Stimulated activated CD4-positive, alpha-beta T cell treated with anti-CD3 and anti-CD28 coated beads, Interleukin-1b, Interleukin-23, amount 100 ng/mL, for 4 hours (primary cell): ENCODE measurements around the gene PLXNA1.

Experiments used
- DNase-seq, 2 donors: peaks; one replicate each; pipeline ENCODE4 v3.0.0-alpha.2; 2020; ENCODE audit warnings: low read depth in 2 of 2

The PLXNA1 gene

DNA sequence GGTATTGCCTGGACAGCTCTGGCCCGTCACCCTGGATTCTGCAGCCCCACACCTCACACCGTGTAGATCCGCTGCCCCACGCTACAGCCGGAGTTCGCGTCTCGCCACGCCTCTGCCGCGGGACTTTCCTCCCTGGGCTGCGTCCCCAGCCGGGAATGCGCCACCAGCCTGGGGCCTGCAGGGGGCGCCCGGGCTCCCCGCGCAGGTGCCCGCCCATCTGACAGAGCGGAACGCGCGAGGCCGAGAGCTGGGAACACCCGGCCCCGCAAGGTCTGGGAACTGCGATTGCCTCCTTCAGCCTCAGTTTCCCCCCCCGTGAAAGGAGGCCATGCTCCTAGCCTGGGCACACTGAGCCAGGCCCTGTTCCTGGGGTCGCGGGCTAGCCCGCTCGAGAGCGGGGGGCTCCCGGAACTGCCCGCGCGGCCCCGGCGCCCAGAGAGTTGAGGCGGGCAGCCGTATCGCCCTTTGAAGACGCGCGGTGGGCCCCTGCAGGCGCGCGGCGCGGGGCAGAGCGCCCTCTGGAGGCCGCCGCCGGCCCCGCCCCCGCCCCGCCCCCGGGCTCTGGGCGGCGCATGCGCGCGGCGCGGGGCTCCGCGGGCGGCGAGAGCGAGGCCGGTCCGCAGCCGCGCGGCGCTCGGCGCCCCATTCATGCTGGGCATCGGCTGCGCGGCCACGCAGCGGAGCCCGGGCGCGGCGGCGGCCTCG is at the start of gene PLXNA1:
TSS of gene PLXNA1 (plus strand) at position 645 of the 705 bp plus-strand sequence. CDS start 5,479 bp downstream, outside the sequence.
- DNase-seq, result peak; percentile 81

DNA sequence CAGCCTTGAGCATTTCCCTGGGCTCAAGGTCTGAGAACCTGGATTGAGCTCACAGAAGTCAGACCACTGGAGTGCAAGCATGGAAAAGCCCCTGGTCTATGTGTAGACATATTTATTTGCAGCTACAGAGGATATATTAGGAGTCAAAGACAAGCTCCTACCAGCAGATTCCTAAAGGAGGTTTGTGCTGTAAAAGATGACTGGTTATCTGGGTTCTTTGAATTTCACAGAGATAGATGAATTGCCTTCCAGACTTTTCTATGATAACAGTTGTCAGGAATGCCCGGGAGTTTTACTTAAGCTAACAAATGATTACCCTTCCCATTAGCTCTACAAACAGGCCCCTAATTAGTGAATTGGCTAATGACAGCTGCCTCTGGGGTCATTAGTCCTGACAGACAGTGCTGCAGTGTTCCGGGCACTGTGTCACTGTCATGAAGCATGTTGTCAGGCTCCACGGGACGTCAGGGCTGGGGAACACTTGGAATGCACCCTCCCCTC is 48.8 kb upstream of the PLXNA1 start:
- no peak for DNase-seq

DNA sequence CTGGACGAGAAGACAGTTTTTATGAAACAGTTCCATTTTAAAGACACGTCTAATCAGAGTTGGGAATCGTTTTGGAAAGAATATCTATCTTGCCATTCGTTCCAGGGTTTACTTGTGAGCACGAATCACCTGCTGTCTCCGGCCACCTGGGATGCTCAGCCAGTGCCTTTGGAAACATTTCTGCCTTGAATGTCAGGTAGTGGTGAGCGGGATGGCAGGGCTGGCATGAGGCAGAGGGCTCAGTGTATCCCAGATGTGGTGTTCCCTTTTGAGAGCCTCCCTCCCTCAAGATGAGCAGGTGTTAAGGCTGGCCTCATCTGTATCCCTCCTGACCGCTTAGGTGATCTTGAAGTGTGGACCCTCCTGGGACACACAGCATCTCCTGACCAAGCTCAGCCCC is 47.9 kb upstream of the PLXNA1 start:
- DNase-seq, result no peak

DNA sequence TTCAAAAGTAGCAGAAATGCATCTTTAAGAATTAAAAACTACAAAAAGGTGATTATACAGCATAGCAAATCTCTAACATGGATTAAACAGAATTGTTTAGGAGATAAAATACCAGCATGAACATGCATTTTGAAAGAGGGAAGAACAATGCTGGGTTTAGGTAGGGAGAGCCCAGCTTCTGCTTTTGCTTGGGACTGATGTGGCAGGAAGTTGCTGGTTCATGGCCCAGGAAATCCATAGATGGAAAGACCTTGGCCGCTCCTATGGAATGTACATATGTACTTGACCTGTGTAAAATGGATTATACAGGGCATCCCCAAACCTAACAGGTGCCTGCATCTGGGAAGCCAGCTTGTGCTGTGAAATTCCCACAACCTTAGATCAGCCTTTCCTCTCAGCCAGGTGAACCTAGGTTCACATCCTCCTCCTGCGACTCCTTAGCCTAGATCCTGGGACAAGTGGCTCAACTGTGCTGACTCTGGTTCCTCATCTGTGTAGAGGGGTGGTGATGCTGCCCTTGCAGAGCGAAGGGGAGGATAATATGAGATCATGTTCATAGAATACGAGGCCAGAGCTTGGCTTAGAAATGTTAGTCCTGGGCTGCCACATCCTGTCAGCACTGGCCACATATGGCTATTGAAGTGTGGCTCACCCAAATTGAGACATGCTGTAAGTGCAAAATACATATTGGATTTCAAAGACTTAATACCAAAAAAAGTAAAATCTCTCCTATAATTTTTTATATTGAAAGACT is 47.0 kb upstream of the PLXNA1 start:
- DNase-seq, result no peak

DNA sequence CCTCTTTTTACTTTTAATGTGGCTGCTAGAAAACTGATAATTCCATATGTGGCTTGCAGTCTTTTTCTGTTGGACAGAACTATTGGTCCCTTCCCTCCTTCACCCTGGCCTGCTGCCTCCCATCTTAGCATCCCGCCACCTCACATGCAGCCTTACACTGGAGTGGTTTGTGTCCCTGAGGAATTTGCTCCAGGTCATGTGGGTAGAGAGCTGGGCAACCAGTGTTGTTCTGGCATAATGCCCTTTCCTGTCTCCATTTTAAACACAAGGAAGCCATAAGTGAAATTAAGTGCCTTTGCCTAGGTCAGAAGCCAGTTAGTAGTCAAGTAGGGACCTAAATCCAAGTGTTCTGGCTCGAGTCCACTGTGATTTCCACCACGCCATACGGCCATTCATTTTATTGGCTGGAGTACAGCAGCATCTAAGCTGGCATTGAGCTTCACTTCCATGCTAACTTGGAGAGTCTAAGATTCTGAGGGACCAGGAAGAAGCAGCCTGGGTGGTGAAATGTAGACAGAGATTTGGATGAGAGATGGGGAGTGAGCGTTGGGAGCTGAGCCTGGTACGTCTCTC is 46.0 kb upstream of the PLXNA1 start:
- DNase-seq, result no peak

DNA sequence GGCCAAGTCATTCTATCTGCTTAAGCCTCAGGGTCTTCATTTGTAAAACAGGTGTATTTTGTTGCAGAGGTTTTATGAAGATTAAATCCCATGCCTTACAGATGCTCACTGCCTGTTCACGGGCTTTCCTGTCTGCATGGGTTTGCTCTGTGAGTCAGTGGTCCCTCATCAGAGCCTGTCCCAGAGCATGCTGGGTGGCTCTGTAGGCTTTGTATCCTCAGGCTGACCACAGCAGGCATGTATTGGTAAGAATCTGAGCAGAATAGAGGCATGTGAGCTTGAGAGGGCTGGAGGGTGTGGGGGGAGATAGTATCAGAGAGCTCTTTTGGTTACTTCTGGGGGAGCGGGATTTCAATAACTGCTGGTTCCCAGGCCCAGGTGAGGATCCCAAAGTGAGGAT is 45.4 kb upstream of the PLXNA1 start:
- DNase-seq, result no peak

DNA sequence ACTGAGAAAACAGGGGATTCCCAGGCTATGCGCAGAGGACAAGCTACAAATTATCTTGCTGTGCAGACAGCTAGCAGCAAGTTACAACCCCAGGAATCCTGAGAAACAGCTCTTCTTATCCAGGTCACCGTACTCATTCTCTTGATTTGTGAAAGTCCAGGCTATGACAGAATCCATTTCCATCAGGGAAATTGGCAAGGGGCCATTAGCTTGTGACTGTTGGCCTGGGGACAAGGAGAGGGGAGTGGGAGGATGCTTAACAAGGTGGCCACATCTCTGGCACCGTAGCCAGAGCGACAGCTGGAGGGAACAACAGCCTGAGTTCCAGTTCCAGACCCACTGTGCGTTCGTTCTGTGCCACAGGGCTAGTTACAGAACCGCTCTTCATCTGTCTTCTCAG is 44.9 kb upstream of the PLXNA1 start:
- DNase-seq, result no peak

DNA sequence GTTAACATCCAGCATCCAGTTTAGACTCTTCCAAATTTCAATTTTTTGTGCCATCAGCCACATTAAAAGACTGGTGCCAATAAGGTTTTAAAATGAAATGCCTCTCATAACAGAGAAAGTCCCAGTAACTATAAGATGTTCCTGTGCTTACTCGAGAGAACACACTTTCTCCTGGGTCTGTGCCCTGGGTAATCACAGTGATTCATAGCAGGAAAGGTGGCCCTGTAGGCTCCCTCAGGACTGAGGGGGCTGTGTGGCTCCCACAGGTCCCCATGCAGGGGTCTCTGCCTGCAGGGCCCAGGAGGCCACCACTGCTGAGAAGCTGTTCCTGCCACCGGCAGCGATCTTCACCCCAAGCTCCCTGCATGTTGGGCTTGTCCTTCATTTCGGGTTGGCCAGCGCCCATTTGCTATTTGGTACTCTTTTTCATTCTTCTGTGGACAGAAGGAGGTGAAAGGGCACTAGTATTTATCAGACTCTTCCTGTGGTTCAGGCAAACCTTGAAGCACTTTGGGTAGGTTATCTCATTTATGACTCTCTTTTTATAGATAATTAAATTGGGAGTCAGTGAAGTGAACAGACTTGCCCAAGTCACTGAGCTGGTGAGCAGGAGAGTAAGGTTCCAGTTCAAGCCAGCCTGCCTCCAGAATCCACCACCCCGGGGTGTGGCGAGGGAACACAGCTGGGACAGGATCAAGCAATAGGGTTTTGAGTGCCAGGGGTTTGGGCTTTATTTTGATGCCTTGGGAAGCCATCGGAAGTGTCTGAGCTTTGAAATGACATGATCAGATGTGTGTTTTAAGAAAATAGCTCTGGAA is 44.2 kb upstream of the PLXNA1 start:
- DNase-seq, result no peak

DNA sequence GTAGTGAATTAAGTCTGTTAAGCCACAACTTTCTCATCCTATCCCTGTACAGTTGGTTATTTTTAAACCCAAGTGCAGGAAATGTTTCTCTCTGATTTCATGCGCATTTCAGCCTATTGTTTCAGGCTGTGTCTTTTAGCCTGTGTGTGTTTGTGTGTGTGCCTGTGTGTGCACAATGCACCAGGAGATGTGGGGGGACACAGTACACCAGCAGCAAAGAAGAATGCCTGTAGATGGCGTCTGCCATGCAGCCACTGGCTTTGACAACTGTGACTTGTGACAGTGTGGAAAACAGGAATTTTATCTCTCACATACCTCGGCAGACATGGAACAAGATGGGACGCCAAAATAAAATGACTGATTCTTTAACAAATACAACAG is 43.6 kb upstream of the PLXNA1 start:
- no peak for DNase-seq

DNA sequence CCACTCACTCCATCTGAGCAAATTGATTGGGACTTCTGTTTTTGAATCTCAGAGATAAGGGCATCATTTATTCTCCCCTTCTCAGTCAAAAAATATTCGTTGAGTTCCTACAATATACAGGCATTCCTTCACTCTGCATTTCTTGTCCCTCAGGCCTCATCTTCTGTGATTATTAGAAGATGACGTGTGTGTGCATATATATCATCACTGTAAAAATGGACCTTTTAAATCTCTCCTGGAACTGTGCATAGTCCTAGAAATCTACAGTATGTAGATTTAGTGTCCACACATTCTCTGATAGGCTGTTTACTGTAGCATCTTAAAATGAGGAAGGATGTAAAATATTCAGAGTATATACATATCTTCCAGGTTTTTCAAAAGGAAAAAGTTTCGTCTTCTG is 43.2 kb upstream of the PLXNA1 start:
- no peak for DNase-seq

DNA sequence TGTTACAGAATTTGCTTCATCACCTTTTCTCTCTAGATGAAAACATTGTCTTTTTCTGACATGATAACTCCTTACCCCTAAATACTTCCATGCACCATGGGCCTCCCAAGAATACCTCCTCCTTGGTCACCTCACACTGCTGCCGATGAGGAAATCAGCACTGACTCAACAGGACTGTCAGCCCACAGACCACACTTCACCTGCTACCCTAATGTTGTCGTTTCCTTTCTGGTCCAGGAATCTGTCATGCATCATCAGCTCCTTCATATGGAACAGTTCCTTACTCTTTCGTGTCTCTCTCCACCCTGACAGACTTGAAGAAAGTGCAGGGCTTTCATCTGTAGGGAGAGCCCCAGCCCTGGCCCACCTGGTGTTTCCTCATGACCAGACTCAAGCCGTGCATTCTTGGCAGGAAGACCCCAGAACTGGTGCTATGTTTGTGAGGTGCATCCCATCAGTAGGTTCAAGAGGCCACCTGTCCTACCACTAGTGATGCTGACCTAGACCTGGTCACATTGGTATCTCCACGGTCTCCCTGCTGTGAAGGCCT is 41.1 kb upstream of the PLXNA1 start:
- no peak for DNase-seq

DNA sequence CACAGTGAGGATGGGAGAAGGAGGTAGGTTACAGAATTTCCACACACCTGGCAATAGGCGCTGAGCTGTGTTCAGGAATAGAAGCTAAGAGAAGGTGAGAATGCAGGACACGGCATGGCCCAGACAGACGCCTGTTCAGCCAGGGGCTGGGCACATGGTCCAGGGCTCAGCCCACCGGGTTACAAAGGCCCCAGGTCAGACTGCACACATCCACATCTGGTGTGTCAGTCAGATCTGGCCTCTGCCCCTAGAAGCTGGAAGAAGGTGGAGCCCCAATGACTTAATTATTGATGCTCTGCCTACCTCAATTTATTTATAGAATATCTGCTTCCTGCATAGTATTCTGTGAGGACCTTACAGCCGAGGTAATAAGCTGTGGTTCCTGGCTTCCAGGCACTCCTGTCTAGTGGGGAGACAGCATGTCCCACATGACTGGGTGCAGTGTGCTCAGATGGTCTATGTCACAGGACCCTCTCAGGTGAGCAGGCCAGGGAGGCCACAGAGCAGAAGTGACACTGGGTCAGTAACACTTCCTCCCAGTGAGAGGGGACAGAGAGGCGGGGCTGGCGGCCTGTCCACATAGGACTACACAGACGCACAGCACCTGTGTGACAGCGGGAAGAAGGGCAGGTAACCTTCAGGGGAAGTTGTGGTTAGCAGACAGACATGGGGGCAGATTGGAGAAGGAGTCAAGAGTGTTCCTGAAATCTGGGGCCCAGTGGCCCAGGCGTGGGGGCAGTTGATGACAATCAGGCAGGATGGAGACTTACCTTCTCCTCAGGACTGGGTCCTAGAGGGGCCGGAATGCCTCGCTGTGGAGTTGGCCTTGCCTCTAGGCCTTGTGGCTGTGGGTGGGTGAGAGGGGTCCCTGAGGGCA is 38.6 kb upstream of the PLXNA1 start:
- DNase-seq, result no peak

DNA sequence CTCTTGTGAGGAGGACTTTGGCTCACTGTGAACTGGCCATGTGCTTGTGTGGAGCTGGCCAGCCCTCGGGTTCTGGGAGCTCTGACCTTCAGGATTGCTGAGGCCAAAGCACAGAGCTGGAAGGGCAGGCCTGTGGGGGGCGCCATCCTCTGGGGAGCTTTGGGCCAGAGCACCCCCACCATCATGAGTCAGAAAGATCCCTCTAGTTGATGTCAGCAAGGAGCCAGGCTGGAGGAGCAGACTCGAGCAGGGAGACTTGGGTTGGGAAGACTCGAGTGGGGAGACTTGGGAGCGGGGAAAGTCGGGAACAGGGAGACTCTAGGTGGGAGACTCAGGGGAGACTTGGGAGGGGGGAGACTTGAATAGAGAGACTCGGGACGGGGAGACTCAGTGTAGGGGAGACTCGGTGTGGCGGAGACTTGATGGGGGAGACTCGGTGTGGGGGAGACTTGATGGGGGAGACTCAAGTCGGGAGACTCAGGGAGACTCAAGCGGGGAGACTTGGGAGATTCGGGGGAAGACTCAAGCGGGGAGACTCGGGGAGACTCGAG is 37.7 kb upstream of the PLXNA1 start:
- DNase-seq, result no peak

DNA sequence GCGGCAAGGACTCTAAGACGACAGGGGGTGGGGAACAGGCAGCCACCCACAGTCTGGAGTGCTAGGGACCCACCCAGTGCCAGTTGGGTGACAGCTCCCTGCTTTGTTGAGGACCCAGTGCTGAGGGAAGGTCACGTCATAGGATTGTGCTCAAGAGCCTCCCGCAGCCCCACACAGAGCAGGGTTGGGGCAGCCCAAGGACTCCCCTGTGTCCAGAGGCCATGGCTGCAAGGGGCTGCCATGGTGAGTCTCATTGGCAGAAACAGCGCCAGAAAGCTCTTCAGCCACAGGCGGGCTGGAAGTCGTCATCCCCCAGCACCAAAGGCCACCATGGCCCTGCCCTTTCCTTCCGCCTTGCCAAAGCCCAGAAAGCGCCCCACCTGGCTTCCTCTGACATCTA is 37.0 kb upstream of the PLXNA1 start:
- DNase-seq, result no peak

DNA sequence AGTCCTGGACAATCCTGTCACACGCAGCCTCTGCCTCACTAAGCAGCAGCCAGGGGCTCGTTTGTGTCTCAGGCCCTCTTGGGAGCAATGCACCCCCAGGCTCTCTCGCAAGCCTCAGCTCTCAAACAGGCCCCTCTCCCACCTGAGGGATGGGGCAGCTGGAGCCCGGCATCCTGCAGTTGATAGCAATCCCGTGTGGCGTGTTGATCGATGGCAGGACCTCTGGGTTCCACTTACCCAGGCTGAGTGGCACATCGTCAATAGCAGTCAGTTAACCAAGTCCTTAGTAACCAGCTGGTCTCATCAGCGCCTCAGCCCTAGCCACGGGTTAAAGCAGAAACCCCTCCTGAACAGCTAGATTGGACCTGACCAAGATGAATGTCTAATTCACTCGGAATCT is 36.5 kb upstream of the PLXNA1 start:
- no peak for DNase-seq

DNA sequence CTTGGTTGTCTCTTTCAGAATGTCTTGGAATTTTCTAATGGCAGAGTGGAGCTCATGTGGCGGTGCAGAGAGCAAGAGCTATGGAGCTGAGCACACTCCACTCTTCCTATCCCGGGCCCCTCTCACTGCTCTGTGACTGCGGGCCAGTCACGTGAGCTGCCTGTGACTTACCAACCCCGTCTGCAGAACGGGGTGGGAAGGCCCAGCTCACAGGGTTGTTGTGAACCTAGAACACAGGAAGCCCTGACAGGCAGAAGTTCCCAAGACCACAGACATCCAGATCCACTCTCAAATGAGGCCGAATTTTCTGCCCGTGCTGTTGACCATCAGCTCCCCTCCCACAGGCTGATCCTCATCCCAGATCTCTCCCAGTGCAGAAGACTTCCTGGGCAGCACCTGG is 35.5 kb upstream of the PLXNA1 start:
- no peak for DNase-seq

DNA sequence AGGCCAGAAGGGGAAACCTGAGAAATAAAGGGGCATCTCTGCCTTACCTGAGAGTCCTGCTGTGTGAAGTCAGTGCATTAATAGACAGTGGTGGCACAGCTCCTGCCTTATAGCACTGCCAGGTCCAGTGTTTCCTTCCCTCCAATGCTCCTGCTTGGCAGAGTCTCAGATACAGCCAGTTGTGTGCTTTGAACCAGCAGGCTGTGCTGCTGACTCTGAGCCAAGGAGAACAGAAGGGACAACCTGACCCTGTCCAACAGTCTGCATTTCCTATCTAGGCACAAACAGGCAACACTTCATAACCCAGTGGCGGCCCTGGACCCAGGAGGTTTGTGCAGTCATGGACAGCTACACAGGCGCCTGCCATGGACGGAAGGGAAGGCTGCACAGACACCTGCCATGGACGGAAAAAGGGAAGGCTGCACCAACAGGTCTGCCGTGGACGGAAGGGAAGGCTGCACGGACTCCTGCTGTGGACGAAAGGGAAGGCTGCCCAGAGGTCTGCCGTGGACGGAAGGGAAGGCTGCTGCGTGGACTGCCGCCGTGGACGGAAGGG is 33.9 kb upstream of the PLXNA1 start:
- no peak for DNase-seq

DNA sequence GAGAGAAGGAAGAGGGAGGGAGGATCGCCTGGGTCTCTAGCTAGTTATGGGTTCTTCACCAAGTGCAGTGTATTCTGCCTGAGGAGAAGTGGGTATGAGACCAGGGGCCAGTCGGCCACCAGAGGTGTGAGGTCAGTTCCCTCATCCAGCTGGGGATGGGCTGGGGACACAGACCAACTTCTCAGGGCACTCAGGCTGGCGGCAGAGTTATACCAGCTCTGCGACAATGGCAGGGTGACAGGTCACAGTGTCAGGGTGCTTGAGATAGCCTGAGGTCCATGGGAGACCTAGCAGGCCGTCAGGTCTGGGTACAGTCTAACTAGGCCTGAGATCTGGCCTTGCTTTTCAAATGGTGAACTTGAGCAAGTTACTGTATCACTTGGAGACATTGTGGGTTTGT is 31.4 kb upstream of the PLXNA1 start:
- no peak for DNase-seq

DNA sequence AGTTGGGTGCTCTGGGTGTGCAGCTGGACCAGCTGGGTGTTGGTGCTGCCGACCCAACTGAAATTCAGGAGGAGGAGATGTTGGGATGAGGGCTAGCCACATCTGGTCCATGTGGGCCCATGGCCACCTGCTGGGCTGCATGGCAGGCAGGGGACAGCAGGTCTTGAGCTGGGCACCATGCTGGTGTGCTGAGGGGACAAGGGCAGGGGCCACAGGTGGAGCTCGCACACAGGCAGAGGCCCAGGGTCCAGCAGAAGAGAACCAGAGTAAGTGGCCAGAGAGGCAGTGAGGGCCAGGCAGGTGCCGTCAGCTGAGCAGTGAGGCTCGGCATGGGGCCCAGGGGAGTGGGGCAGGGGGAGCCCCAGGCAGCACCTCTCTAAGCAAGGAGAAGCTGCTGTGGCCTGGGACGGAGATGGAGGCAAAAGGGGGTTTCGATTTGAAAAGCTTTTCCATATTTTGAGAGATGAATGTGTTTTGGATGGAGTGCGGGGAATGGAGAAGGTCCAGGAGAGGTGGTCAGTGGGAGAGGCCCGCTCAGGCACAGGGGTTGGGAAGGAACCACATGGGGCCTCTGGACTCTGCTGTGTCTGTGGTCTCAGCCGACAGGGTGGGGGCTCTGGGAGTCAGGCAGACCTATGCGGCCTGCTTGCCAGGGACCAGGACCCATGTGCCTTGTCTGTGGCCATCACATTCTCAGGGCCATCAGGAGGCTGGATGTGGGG is 30.5 kb upstream of the PLXNA1 start:
- DNase-seq, result no peak
